ENCODE data around the gene MRPS5. TPM values are rescaled to one million over a fixed set of nuclear protein-coding genes. Genes with fewer than 3 reads are reported as not detected.
A peak's percentile ranks its signal among the peaks of the same experiment; 100 is the strongest.

MRPS5 gene
- total RNA-seq, 6 experiments from 2014 or later = 36.1 to 52.1 (median 47.9) TPM

DNA sequence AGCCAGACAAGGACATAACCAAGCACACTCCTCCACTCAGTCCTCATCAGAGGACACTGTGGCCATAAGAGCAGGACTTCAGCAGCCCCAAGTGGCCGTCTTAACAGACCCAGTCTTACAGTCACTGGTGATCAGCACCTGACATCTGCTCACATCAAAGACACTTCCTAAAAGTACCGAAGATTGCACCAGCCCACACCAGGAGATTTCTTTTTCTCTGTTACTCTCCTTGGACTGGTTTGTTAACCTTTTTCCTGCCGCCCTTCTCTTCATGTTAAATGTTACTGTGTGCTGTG lies 44.1 kb downstream of the MRPS5 start:
- ATAC-seq = no peak
- intact Hi-C loops (cut with DNase I) = no loop called here
- no peak overlapping the region for H3K27ac ChIP-seq
- TF ChIP-seq POLR2A (IDR thresholded peaks at IDR 0.05) (no peak), CTCF (IDR thresholded peaks at IDR 0.05) (no peak)
- no peak overlapping the region for H3K4me3 ChIP-seq
- H3K4me1 ChIP-seq = peaks cover 0 to 8% (median 3%) of the 10 kb centered on the region in 4 donors
- H3K27me3 ChIP-seq = no peaks in the 10 kb centered on the region
- H3K36me3 ChIP-seq = no peaks in the 10 kb centered on the region
- no peaks in the 10 kb centered on the region for H3K9me3 ChIP-seq
- DNase-seq = no peak
- 36% methylated on average over 2 of the region's 3 CpGs for WGBS (ENCODE audit: insufficient coverage, low coverage, low lambda C conversion rate, missing lambda C conversion rate)

DNA sequence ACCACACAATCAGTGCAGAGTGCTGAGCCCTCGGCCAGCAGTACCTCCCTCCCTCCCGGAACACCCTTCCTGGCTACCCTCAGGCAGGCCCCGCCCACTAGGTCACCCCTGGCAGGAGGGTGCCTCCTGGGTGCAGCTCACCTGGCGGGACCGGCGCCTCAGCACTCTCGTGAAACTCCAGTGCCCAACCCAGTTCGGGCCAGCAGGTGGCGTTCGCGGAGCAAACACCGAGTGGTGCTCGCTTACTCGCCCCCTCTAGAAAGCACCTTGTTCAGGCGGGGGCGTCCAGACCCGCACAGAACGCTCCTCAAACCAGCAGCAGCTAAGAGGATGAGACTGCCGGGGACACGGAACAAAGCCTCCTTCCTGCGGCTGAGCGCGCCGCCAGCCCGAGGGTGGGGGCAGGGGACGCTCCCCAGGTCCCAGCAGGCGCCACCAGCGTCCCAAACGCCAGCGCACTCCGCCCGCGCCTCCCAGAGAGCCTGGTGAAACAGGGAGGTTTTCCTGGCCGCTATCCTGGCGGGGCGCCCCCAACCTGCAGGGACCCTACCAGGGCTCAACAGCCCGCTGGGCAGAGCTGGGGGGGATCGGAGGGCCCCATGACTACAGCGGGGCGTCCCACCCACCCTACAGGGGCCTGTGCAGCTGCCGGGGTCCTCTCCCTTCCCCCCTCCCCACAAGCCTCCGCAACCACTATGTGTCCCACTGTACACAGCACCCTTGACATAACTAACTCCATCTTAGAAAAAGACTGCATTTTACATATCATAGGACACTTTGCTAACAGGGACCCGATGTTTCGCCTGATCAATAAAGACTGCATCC lies 44.7 kb downstream of the MRPS5 start:
- peaks cover 0 to 8% (median 3%) of the 10 kb centered on the region in 4 donors for H3K4me1 ChIP-seq
- H3K9me3 ChIP-seq = no peaks in the 10 kb centered on the region
- H3K4me3 ChIP-seq = peak overlapping the region; percentile 37 to 52 (median 48)
- WGBS (ENCODE audit: insufficient coverage, low coverage, low lambda C conversion rate, missing lambda C conversion rate) = 40% methylated on average over 3 of the region's 44 CpGs
- ATAC-seq = peak; percentile 94 to 97 (median 96)
- H3K36me3 ChIP-seq = no peaks in the 10 kb centered on the region
- no peak overlapping the region for H3K27ac ChIP-seq
- TF ChIP-seq CTCF (IDR thresholded peaks at IDR 0.05) (peak; percentile 67 to 87 (median 80)), POLR2A (IDR thresholded peaks at IDR 0.05) (no peak)
- intact Hi-C loops (cut with DNase I) = no loop called here
- DNase-seq = peak; percentile 80 to 82 (median 82)
- no peaks in the 10 kb centered on the region for H3K27me3 ChIP-seq

- Histone ChIP-seq H3K36me3 (no peaks in the 10 kb centered on the region), H3K4me3 (no peak overlapping the region), H3K4me1 (peaks cover 0 to 8% (median 3%) of the 10 kb centered on the region in 4 donors), H3K27me3 (no peaks in the 10 kb centered on the region), H3K9me3 (no peaks in the 10 kb centered on the region), H3K27ac (no peak overlapping the region)
- ATAC-seq = no peak
- no peak for DNase-seq
- TF ChIP-seq POLR2A (IDR thresholded peaks at IDR 0.05) = no peak
- no peak for TF ChIP-seq CTCF (IDR thresholded peaks at IDR 0.05)
- 90% methylated on average over 2 of the region's 8 CpGs for WGBS (ENCODE audit: insufficient coverage, low coverage, low lambda C conversion rate, missing lambda C conversion rate)
- intact Hi-C loops (cut with DNase I) = no loop called here
These were observed 46.0 kb downstream of the MRPS5 start for GRCh38 chr2:95075440-95076132.

- DNase-seq = no peak
- TF ChIP-seq POLR2A (IDR thresholded peaks at IDR 0.05) = no peak
- Histone ChIP-seq H3K4me3 (no peak overlapping the region), H3K27ac (no peak overlapping the region), H3K36me3 (no peaks in the 10 kb centered on the region), H3K4me1 (peaks cover 0 to 8% (median 3%) of the 10 kb centered on the region in 4 donors), H3K27me3 (no peaks in the 10 kb centered on the region), H3K9me3 (no peaks in the 10 kb centered on the region)
- intact Hi-C loops (cut with DNase I) = no loop called here
- WGBS (ENCODE audit: insufficient coverage, low coverage, low lambda C conversion rate, missing lambda C conversion rate) = 37% methylated on average over 8 of the region's 15 CpGs
- no peak for ATAC-seq
These were observed 46.8 kb downstream of the MRPS5 start for GRCh38 chr2:95074663-95075439.

Measured in right lobe of liver (tissue), 6 donors.